Regular cardiac myocyte (primary cell): ENCODE measurements around the gene PPP1R16B. TPM values are rescaled to one million over a fixed set of nuclear protein-coding genes. Genes with fewer than 3 reads are reported as not detected.

ENCODE experiments used
- total RNA-seq: library from RNA; depleted of rRNA; stranded (reverse); fragments of >200 nt; gene quantifications from 2 replicates; pipeline ENCODE4 v1.2.3, GENCODE V29; 2014

Gene PPP1R16B
- total RNA-seq, result 0.58 and 2.0 TPM in 2 replicates

GRCh38 chr20:38805502-38805957, at the start of gene PPP1R16B:
TSS of gene PPP1R16B (plus strand) at chr20:38805697. CDS start at chr20:38835926, 30,229 bp downstream.

DNA sequence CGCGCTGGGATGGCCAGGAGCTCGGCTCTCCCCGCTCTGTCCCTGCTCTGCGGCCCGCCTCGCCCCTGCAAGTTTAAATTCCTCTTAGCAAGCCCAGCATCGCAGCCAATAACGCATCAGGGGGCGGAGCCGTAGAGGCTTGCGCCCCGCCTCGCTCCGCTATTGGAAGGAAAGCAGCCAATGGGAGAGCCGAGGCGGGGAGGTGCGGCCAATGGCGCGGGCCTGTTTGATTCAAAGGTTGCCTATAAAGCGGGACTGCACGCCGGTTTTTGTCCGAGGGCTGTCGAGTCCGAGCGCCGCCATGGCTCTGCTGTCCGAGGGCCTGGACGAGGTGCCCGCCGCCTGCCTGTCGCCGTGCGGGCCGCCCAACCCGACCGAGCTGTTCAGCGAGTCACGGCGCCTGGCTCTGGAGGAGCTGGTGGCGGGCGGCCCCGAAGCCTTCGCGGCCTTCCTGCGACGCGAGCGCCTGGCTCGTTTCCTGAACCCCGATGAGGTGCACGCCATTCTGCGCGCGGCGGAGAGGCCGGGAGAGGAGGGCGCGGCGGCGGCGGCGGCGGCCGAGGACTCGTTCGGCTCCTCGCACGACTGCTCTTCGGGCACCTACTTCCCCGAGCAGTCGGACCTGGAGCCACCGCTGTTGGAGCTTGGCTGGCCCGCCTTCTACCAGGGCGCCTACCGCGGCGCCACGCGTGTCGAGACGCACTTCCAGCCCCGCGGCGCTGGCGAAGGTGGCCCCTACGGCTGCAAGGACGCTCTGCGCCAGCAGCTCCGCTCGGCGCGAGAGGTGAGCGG, 120.8 kb downstream of the PPP1R16B start, which contains the start of gene FAM83D:
Gene FAM83D (plus strand): TSS at position 276 of the 792 bp plus-strand sequence. CDS start 26 bp downstream, at position 302.

DNA sequence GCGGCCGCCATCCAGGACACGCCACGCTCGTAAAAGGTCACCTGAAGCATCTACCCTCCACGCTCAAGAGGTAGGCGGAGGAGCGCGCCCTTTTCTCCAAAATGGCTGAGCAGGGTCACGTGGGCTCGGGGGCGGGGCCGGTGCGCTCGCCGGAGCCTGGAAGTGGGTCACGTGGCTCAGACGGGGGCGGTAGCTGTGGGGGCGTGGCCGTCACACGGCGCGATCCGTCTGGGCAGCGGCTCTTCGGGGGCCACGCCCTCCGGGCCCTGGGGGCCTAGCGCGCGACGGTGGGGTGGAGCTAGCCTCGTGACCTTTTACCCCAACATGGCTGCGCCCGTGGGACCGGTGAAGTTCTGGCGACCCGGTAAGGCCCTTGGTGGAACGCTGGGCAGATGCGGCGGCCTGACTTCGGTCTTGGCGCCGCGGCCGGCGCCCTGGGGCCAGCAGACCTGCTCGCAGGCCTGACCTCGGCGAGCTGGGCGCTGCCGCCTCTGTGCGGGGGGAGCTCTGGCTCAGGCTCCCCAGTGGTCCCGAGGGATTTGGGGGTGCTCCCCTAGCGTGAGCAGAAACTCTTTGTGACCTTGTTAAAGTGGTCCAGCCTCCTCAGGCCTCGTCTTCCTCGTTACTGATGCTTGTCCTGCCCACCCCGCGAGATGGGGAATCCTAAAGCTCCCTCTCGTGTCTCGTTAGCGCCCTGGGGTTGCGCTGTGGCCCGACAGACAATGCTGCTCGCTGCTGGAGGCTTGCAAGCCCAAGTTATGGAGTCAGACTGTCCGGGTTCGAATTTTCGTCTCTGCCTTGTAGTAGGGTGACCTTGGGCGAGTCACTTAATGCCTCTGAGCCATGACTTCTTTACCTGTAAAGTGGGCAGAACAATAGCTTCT, 156.8 kb downstream of the PPP1R16B start, which contains the start of gene DHX35:
Gene DHX35 (plus strand): TSS at position 301 of the 884 bp plus-strand sequence. CDS start 24 bp downstream, at position 325.

Other genes with a start within 250 kb of the PPP1R16B start
- not detected in 2 replicates for gene ADIG, start 224.5 kb upstream of the PPP1R16B start, total RNA-seq
- gene ARHGAP40, start 203.9 kb upstream of the PPP1R16B start, total RNA-seq, result not detected in 2 replicates
- under 0.01 TPM in 1 of 2 replicates, not detected in the other for gene SLC32A1, start 81.2 kb upstream of the PPP1R16B start, total RNA-seq
- gene ACTR5, start 57.2 kb upstream of the PPP1R16B start, total RNA-seq, result 5.9 and 7.5 TPM in 2 replicates
- gene FAM83D, start 120.7 kb downstream of the PPP1R16B start, total RNA-seq, result 3.7 and 32.2 TPM in 2 replicates
- gene DHX35, start 156.6 kb downstream of the PPP1R16B start, total RNA-seq, result 8.6 and 10.7 TPM in 2 replicates